Tibial artery (tissue), 4 donors: Measurements from ENCODE around the gene NMU.

Experiments used
- DNase-seq, 2 donors: peaks; one replicate each; pipeline ENCODE4 v3.0.0-alpha.2; 2019
- H3K27ac ChIP-seq, 2 donors: fragments of 200-600 bp; sonication (generic) in 1 of 2; 1 replicate in 1 of 2; 2 replicates in 1 of 2; pipeline ENCODE4 v1.5.1; 2018 to 2019; ENCODE audit warnings: mild to moderate bottlenecking in 1 of 2
- H3K27me3 ChIP-seq, 2 donors: fragments of 200-600 bp; sonication (generic) in 1 of 2; one replicate each; pipeline versions ENCODE4 v1.5.1 to v1.6.0; 2016 to 2019
- H3K36me3 ChIP-seq, 3 donors: fragments of 200-600 bp; sonication (generic) in 2 of 3; one replicate each; pipeline ENCODE4 v1.5.1; 2016 to 2019; ENCODE audit warnings: mild to moderate bottlenecking in 2 of 3
- H3K4me1 ChIP-seq, 4 donors: fragments of 200-600 bp; sonication (generic) in 2 of 4; 1 replicate in 3 of 4; 2 replicates in 1 of 4; pipeline ENCODE4 v1.5.1; 2016 to 2019
- H3K4me3 ChIP-seq, 2 donors: fragments of 200-600 bp; sonication (generic) in 1 of 2; 1 replicate in 1 of 2; 2 replicates in 1 of 2; pipeline ENCODE4 v1.5.1; 2018 to 2019; ENCODE audit warnings: mild to moderate bottlenecking in 2 of 2
- H3K9me3 ChIP-seq, 3 donors: fragments of 200-600 bp; sonication (generic) in 1 of 3; one replicate each; pipeline ENCODE4 v1.5.1; 2016 to 2019
- CTCF ChIP-seq, 2 experiments: fragments of 200-600 bp in 1 of 2; fragments of 450-650 bp in 1 of 2; IDR thresholded peaks; one replicate each; pipeline ENCODE4 v1.5.1; 2017 to 2019; ENCODE audit warnings: antibody characterized with exemption in 2 of 2, mild to moderate bottlenecking in 1 of 2, moderate library complexity in 1 of 2
- intact Hi-C: fragments of 100-400 bp; cut with DNase I; formaldehyde crosslinking; loops from one replicate; pipeline ENCODE4 v1.15.0; 2023; ENCODE audit warnings: low total_unique reads

Gene NMU

GRCh38 chr4:55673424-55673823, 37.3 kb upstream of the NMU start:
- Histone ChIP-seq H3K27me3 (peaks cover 0 to 4% of the 10 kb centered on the region in 2 donors), H3K4me3 (no peak overlapping the region), H3K36me3 (no peaks in the 10 kb centered on the region), H3K27ac (no peak overlapping the region), H3K9me3 (no peaks in the 10 kb centered on the region), H3K4me1 (no peaks in the 10 kb centered on the region)
- no peak for TF ChIP-seq CTCF (IDR thresholded peaks at IDR 0.05)
- intact Hi-C loops = no loop called here
- no peak for DNase-seq

GRCh38 chr4:55671667-55672066, 35.6 kb upstream of the NMU start:
- no peak for TF ChIP-seq CTCF (IDR thresholded peaks at IDR 0.05)
- no peak overlapping the region for H3K27ac ChIP-seq
- H3K9me3 ChIP-seq = no peaks in the 10 kb centered on the region
- no peaks in the 10 kb centered on the region for H3K4me1 ChIP-seq
- no peak overlapping the region for H3K4me3 ChIP-seq
- intact Hi-C loops = no loop called here
- H3K27me3 ChIP-seq = peaks cover 0 to 4% of the 10 kb centered on the region in 2 donors
- no peak for DNase-seq
- no peaks in the 10 kb centered on the region for H3K36me3 ChIP-seq

GRCh38 chr4:55670695-55671094, 34.6 kb upstream of the NMU start:
- no peak for TF ChIP-seq CTCF (IDR thresholded peaks at IDR 0.05)
- DNase-seq = no peak
- intact Hi-C loops = no loop called here
- Histone ChIP-seq H3K27me3 (peaks cover 0 to 4% of the 10 kb centered on the region in 2 donors), H3K4me3 (no peak overlapping the region), H3K36me3 (no peaks in the 10 kb centered on the region), H3K27ac (no peak overlapping the region), H3K4me1 (no peaks in the 10 kb centered on the region), H3K9me3 (no peaks in the 10 kb centered on the region)

GRCh38 chr4:55668449-55668848, 32.4 kb upstream of the NMU start:
- Histone ChIP-seq H3K36me3 (no peaks in the 10 kb centered on the region), H3K27ac (no peak overlapping the region), H3K4me1 (no peaks in the 10 kb centered on the region), H3K27me3 (peaks cover 0 to 4% of the 10 kb centered on the region in 2 donors), H3K4me3 (no peak overlapping the region), H3K9me3 (no peaks in the 10 kb centered on the region)
- no peak for TF ChIP-seq CTCF (IDR thresholded peaks at IDR 0.05)
- no peak for DNase-seq
- intact Hi-C loops = no loop called here

- Histone ChIP-seq H3K27ac (no peak overlapping the region), H3K27me3 (no peaks in the 10 kb centered on the region), H3K36me3 (no peaks in the 10 kb centered on the region), H3K4me1 (no peaks in the 10 kb centered on the region), H3K9me3 (no peaks in the 10 kb centered on the region), H3K4me3 (no peak overlapping the region)
- intact Hi-C loops = no loop called here
- no peak for TF ChIP-seq CTCF (IDR thresholded peaks at IDR 0.05)
- no peak for DNase-seq
Measured at GRCh38 chr4:55666535-55666934, 30.4 kb upstream of the NMU start.

- intact Hi-C loops = no loop called here
- TF ChIP-seq CTCF (IDR thresholded peaks at IDR 0.05) = no peak
- Histone ChIP-seq H3K9me3 (no peaks in the 10 kb centered on the region), H3K4me1 (no peaks in the 10 kb centered on the region), H3K27me3 (no peaks in the 10 kb centered on the region), H3K36me3 (no peaks in the 10 kb centered on the region), H3K4me3 (no peak overlapping the region), H3K27ac (no peak overlapping the region)
- no peak for DNase-seq
Measured at GRCh38 chr4:55663145-55663544, 27.0 kb upstream of the NMU start.
